HFFc6 (cell line): ENCODE results near the gene TBC1D5. TPM values are rescaled to one million over a fixed set of nuclear protein-coding genes. Genes with fewer than 3 reads are reported as not detected.
A peak's percentile ranks its signal among the peaks of the same experiment; 100 is the strongest.

Experiments used
- DNase-seq: peaks from one replicate; pipeline ENCODE4 v3.0.0-alpha.2; 2018
- H3K27ac Mint-ChIP-seq: 2 replicates; pipeline ENCODE4 v1.8.0; 2020; ENCODE audit warnings: mild to moderate bottlenecking, mixed read lengths
- H3K27me3 Mint-ChIP-seq: 2 replicates; pipeline ENCODE4 v1.8.0; 2021; ENCODE audit warnings: mild to moderate bottlenecking, moderate library complexity, mixed read lengths; ENCODE audit not compliant: insufficient read depth
- H3K36me3 Mint-ChIP-seq: 2 replicates; pipeline ENCODE4 v1.8.0; 2021; ENCODE audit warnings: low read depth, mixed read lengths
- H3K4me1 Mint-ChIP-seq: 2 replicates; pipeline ENCODE4 v1.8.0; 2020; ENCODE audit warnings: low read depth, mixed read lengths
- H3K4me3 Mint-ChIP-seq: 2 replicates; pipeline ENCODE4 v1.8.0; 2020; ENCODE audit warnings: mild to moderate bottlenecking, moderate library complexity, mixed read lengths
- H3K9me3 Mint-ChIP-seq: 2 replicates; pipeline ENCODE4 v1.8.0; 2020; ENCODE audit warnings: mild to moderate bottlenecking, mixed read lengths
- total RNA-seq, 6 experiments: library from RNA; stranded (reverse); fragmentation: NEBNext Ultra II Directional; extraction: Animal tissue kit (Norgen Biotek cat#: 25700); gene quantifications; 2 replicates in 1 of 6; 3 replicates in 5 of 6; pipeline ENCODE4 v1.2.3, GENCODE V29; 2021
- TF ChIP-seq, protein P1 (sequence below): fragments of 200-600 bp; sonication (generic); IDR thresholded peaks from 2 replicates; pipeline ENCODE4 v1.5.0; 2021; ENCODE audit warnings: antibody characterized with exemption, mild to moderate bottlenecking

TBC1D5 gene
- total RNA-seq, 6 experiments from 2014 or later: 37.2 to 46.0 (median 40.1) TPM

DNA sequence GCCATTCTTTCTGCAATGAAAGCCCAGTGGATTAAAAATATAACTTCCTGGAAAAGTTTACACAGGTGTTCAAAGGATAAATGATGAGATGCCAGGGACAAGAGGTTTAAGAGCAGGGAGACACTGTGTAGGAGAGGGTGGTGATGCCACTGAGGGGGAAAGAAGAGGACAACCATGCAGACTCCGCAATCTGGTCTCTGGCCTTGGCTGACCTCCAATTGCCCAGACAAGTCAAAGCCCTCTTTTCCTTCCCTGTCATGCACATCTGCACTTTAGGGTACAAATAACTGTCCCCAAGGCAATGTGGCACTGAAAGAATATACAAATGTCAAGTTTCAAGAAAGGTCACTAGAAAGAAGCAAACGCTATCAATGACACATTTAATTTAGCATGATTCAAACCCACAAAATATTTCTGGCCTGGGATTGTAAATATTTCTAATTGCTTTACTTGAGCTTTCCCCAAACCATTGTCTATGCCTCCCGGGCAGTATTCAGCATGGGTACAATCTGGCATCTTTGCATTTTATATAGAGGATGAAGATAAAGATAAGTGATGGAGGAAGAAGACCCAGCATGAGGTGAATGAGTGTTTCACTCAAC is 538.3 kb downstream of the TBC1D5 start:
- TF ChIP-seq, protein P1, sequence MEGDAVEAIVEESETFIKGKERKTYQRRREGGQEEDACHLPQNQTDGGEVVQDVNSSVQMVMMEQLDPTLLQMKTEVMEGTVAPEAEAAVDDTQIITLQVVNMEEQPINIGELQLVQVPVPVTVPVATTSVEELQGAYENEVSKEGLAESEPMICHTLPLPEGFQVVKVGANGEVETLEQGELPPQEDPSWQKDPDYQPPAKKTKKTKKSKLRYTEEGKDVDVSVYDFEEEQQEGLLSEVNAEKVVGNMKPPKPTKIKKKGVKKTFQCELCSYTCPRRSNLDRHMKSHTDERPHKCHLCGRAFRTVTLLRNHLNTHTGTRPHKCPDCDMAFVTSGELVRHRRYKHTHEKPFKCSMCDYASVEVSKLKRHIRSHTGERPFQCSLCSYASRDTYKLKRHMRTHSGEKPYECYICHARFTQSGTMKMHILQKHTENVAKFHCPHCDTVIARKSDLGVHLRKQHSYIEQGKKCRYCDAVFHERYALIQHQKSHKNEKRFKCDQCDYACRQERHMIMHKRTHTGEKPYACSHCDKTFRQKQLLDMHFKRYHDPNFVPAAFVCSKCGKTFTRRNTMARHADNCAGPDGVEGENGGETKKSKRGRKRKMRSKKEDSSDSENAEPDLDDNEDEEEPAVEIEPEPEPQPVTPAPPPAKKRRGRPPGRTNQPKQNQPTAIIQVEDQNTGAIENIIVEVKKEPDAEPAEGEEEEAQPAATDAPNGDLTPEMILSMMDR: no peak
- Mint-ChIP-seq H3K4me3 (no peak overlapping the region), H3K4me1 (peaks cover 25% of the 10 kb centered on the region), H3K27me3 (no peaks in the 10 kb centered on the region), H3K27ac (no peak overlapping the region), H3K9me3 (peaks cover 9% of the 10 kb centered on the region), H3K36me3 (peaks cover 22% of the 10 kb centered on the region)
- DNase-seq: no peak

DNA sequence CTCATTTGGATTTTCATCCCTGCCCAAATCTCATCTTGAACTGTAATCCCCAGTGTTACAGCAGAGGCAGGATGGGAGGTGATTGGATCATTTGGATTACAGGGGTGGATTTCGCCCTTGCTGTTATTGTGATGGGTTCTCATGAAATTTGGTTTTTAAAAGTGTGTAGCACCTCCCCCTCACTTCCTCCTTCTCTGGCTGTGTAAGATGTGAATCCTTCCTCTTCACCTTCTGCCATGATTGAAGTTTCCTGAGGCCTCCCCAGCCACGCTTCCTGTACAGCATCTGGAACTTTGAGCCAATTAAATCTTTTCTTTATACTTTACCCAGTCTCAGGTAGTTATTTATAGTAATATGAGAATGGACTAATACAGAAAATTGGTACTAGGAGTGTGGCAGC is 540.9 kb downstream of the TBC1D5 start:
- DNase-seq: no peak
- Mint-ChIP-seq H3K36me3 (peaks cover 22% of the 10 kb centered on the region), H3K4me3 (no peak overlapping the region), H3K27me3 (no peaks in the 10 kb centered on the region), H3K27ac (no peak overlapping the region), H3K9me3 (peaks cover 9% of the 10 kb centered on the region), H3K4me1 (peaks cover 18% of the 10 kb centered on the region)
- TF ChIP-seq, protein P1: no peak

DNA sequence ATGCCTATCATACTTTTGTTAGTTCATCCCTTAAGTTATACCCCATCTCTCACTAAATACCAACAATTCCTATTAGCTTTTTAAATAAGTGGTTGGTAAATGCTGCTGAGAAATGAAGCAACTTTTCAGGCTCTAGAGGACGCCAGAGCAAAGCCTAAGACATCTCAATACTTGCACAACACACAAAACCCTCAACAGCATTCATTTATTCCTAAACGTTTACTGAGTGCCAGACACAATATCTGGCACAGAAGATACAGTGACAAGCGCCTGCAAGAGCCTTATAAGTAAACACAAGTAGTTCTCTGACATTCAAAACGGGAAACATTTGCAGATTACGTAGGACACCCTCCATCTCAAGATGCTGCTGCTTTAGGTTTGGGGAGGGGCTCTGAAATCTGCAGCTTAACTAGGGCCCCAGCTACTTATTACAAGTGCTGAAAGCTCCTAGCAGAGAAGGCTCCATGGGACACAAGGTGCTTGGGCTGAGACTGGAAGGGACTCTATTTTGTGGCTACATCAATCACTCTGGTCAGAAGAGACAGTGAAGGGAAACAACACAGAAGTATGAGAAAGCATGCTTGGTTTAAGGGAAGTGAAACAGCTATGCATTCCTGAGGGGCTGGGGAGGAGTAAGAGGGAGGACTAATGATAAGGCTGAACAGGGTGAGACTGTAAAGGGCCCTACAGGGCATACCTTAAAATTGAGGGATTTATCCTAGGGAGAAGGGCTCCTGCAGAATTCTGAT is 546.4 kb downstream of the TBC1D5 start:
- TF ChIP-seq, protein P1: peak; percentile 31; the same call in 1 of the 2 replicates
- Mint-ChIP-seq H3K27ac (0 out of 2 replicates have a peak overlapping the region, but pooled peaks have one; percentile 19), H3K9me3 (no peaks in the 10 kb centered on the region), H3K4me1 (peaks cover 6% of the 10 kb centered on the region), H3K4me3 (no peak overlapping the region), H3K27me3 (no peaks in the 10 kb centered on the region), H3K36me3 (no peaks in the 10 kb centered on the region)
- DNase-seq: no peak

DNA sequence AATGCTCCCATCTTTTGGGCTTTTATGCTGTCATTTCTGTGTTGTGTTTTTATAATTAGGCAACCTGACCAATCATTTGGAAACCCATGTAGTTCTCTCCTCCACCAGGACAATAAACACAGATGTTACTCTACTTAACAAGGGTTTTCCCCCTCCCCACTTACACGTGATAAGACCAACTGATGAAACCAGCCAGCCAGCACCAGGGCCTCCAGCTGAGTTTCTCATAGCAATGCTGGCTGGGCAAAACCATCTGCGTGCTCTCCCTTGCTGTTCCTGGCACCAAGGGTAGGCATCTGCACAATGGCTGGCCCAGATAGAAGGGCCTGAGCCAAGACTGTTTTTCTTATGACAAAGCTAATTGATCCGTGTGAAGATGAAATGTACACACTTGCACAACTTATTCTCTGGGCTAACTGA is 547.2 kb downstream of the TBC1D5 start:
- Mint-ChIP-seq H3K36me3 (no peaks in the 10 kb centered on the region), H3K4me3 (no peak overlapping the region), H3K4me1 (peaks cover 6% of the 10 kb centered on the region), H3K27me3 (no peaks in the 10 kb centered on the region), H3K27ac (no peak overlapping the region), H3K9me3 (no peaks in the 10 kb centered on the region)
- TF ChIP-seq, protein P1: no peak
- DNase-seq: no peak

DNA sequence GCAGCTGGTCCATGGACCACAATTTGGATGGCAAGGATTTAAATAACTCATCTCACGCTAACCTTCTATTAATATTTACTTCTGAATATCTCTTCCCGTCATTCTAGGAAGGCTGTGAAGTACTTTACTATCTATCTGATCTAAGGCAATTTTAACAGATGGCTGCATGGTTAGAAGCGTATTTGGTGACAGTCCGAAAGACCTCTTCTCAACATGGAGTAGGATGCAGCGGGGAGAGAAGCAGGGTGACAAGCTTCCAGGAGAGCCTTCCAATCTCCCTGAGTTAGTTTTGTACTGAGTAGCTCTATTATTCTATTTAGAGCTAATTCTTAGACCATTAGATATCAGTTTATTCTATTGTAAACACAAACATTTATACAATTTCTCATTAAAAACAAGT is 548.3 kb downstream of the TBC1D5 start:
- Mint-ChIP-seq H3K27me3 (no peaks in the 10 kb centered on the region), H3K4me3 (no peak overlapping the region), H3K27ac (no peak overlapping the region), H3K9me3 (no peaks in the 10 kb centered on the region), H3K36me3 (no peaks in the 10 kb centered on the region), H3K4me1 (peaks cover 6% of the 10 kb centered on the region)
- TF ChIP-seq, protein P1: no peak
- no peak for DNase-seq
